ENCODE measurements around the gene CRELD2. TPM values are rescaled to one million over a fixed set of nuclear protein-coding genes. Genes with fewer than 3 reads are reported as not detected.

The CRELD2 gene
- total and polyA plus RNA-seq, 2 of the 13 experiments (the other 11 are each of a cell fraction or from before 2014, with no cell fraction given): 17.2 to 44.7 TPM

GRCh38 chr22:49930596-49931412 lies 12.4 kb downstream of the CRELD2 start (continued):
- TF ChIP-seq ZXDC (CRISPR knock-in tag; IDR thresholded peaks at IDR 0.05) (no peak), RARG (CRISPR knock-in tag; IDR thresholded peaks at IDR 0.05; ENCODE audit: low read depth) (no peak), GABPA (IDR thresholded peaks at IDR 0.05; ENCODE audit: low read depth, low read length) (no peak), GABPA (CRISPR knock-in tag; IDR thresholded peaks at IDR 0.05; ENCODE audit: low read depth) (no peak), STAT5B (CRISPR knock-in tag; IDR thresholded peaks at IDR 0.05) (no peak), ZNF260 (CRISPR knock-in tag; IDR thresholded peaks at IDR 0.05; ENCODE audit: borderline replicate concordance, low read depth) (no peak), ZNF816 (CRISPR knock-in tag; IDR thresholded peaks at IDR 0.05; ENCODE audit: borderline replicate concordance) (no peak), NR1H2 (CRISPR knock-in tag; IDR thresholded peaks at IDR 0.05; ENCODE audit: borderline replicate concordance, low read depth) (no peak), ZMYM2 (CRISPR knock-in tag; IDR thresholded peaks at IDR 0.05) (no peak), TRAFD1 (CRISPR knock-in tag; IDR thresholded peaks at IDR 0.05; ENCODE audit: borderline replicate concordance) (0 out of 2 replicates have a peak, but pooled peaks have one; percentile 41), SOX5 (CRISPR knock-in tag; IDR thresholded peaks at IDR 0.05; ENCODE audit: borderline replicate concordance) (no peak), ZNF24 (IDR thresholded peaks at IDR 0.05) (no peak), ZNF589 (CRISPR knock-in tag; conservative IDR thresholded peaks at IDR 0.05) (no peak), SRY (CRISPR knock-in tag; IDR thresholded peaks at IDR 0.05) (no peak), PREB (CRISPR knock-in tag; IDR thresholded peaks at IDR 0.05) (no peak), ZNF460 (CRISPR knock-in tag; IDR thresholded peaks at IDR 0.05; ENCODE audit: borderline replicate concordance) (no peak), ZNF234 (CRISPR knock-in tag; conservative IDR thresholded peaks at IDR 0.05) (no peak), HOXA7 (CRISPR knock-in tag; IDR thresholded peaks at IDR 0.05) (no peak), NCOA5 (CRISPR knock-in tag; IDR thresholded peaks at IDR 0.05) (no peak), ZKSCAN1 (IDR thresholded peaks at IDR 0.05; ENCODE audit: low read length) (no peak), TCF7L2 (IDR thresholded peaks at IDR 0.05; ENCODE audit: low read depth, low read length) (no peak)
- TF ChIP-seq, protein P1, sequence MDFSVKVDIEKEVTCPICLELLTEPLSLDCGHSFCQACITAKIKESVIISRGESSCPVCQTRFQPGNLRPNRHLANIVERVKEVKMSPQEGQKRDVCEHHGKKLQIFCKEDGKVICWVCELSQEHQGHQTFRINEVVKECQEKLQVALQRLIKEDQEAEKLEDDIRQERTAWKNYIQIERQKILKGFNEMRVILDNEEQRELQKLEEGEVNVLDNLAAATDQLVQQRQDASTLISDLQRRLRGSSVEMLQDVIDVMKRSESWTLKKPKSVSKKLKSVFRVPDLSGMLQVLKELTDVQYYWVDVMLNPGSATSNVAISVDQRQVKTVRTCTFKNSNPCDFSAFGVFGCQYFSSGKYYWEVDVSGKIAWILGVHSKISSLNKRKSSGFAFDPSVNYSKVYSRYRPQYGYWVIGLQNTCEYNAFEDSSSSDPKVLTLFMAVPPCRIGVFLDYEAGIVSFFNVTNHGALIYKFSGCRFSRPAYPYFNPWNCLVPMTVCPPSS (IDR thresholded peaks at IDR 0.05): no peak
- TF ChIP-seq, protein P2, sequence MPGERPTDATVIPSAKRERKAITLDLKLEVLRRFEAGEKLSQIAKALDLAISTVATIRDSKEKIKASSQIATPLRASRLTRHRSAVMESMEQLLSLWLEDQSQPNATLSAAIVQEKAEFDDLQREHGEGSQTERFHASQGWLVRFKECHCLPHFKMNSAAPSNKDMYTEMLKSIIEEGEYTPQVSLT (CRISPR knock-in tag; IDR thresholded peaks at IDR 0.05; ENCODE audit: borderline replicate concordance, low read depth): no peak

Data from HepG2 (cell line).